HL-60 (cell line): ENCODE results near the gene FGB.

Experiments
- POLR2AphosphoS5 ChIP-seq: IDR thresholded peaks from 2 replicates; pipeline ENCODE4 v1.6.1; 2012; ENCODE audit warnings: low read depth
- SPI1 ChIP-seq: IDR thresholded peaks from 2 replicates; pipeline ENCODE4 v1.6.1; 2012; ENCODE audit warnings: low read depth, mild to moderate bottlenecking, borderline replicate concordance

- TF ChIP-seq POLR2AphosphoS5 (no peak), SPI1 (no peak)
Observed at GRCh38 chr4:154618708-154619315, 56.0 kb downstream of the FGB start.
